CMK (cell line): ENCODE results near the gene TRIO.
A peak's percentile ranks its signal among the peaks of the same experiment; 100 is the strongest.

Experiments
- DNase-seq: peaks from one replicate; pipeline ENCODE4 v3.0.0-alpha.2; 2010; ENCODE audit warnings: low read depth

The TRIO gene

GRCh38 chr5:14327624-14328023 lies 184.5 kb downstream of the TRIO start:
- DNase-seq: no peak

GRCh38 chr5:14328144-14328543 lies 185.0 kb downstream of the TRIO start:
- DNase-seq: no peak

- no peak for DNase-seq
These were observed 187.1 kb downstream of the TRIO start for GRCh38 chr5:14330291-14330690.

- no peak for DNase-seq
These were observed 187.7 kb downstream of the TRIO start for GRCh38 chr5:14330729-14331385.

- no peak for DNase-seq
These were observed 188.2 kb downstream of the TRIO start for GRCh38 chr5:14331386-14331781.

GRCh38 chr5:14332038-14332631 lies 189.0 kb downstream of the TRIO start:
- no peak for DNase-seq

GRCh38 chr5:14332746-14333145 lies 189.6 kb downstream of the TRIO start:
- DNase-seq: no peak

- DNase-seq: no peak
These were observed 194.5 kb downstream of the TRIO start for GRCh38 chr5:14337593-14337992.

GRCh38 chr5:14339468-14339867 lies 196.3 kb downstream of the TRIO start:
- no peak for DNase-seq

- no peak for DNase-seq
These were observed 198.6 kb downstream of the TRIO start for GRCh38 chr5:14341571-14342230.

GRCh38 chr5:14342306-14342705 lies 199.2 kb downstream of the TRIO start:
- no peak for DNase-seq

GRCh38 chr5:14343376-14343775 lies 200.2 kb downstream of the TRIO start:
- no peak for DNase-seq

- DNase-seq: no peak
These were observed 204.4 kb downstream of the TRIO start for GRCh38 chr5:14347522-14347921.

- no peak for DNase-seq
These were observed 205.0 kb downstream of the TRIO start for GRCh38 chr5:14348142-14348541.

GRCh38 chr5:14349029-14349428 lies 205.9 kb downstream of the TRIO start:
- no peak for DNase-seq

GRCh38 chr5:14351086-14351661 lies 208.0 kb downstream of the TRIO start:
- no peak for DNase-seq

- DNase-seq: peak; percentile 42
These were observed 208.9 kb downstream of the TRIO start for GRCh38 chr5:14351845-14352712.

GRCh38 chr5:14353726-14354474 lies 210.8 kb downstream of the TRIO start:
- DNase-seq: no peak

GRCh38 chr5:14355391-14355790 lies 212.2 kb downstream of the TRIO start:
- no peak for DNase-seq

- no peak for DNase-seq
These were observed 213.2 kb downstream of the TRIO start for GRCh38 chr5:14356305-14356704.

- DNase-seq: no peak
These were observed 214.3 kb downstream of the TRIO start for GRCh38 chr5:14357441-14357840.
